ENCODE data around the gene ZNF664.

Gene ZNF664

GRCh38 chr12:124034297-124034696 lies 61.3 kb downstream of the ZNF664 start:
- H3K4me3 ChIP-seq = no peak overlapping the region
- intact Hi-C loops (cut with DNase I; ENCODE audit: low total_unique reads) = loop anchor here (2.0 kb wide), 1 partner anchor 287 kb away; no protein-coding TSS in a partner anchor
- TF ChIP-seq CTCF (IDR thresholded peaks at IDR 0.05) = no peak
- no peaks in the 10 kb centered on the region for H3K27me3 ChIP-seq
- no peak overlapping the region for H3K27ac ChIP-seq
- no peaks in the 10 kb centered on the region for H3K36me3 ChIP-seq
- H3K4me1 ChIP-seq = peaks cover 0 to 16% (median 4%) of the 10 kb centered on the region in 4 donors
- DNase-seq = no peak
- H3K9me3 ChIP-seq = no peaks in the 10 kb centered on the region

- no peak for DNase-seq
- intact Hi-C loops (cut with DNase I; ENCODE audit: low total_unique reads) = loop anchor here (2.0 kb wide), 1 partner anchor 286 kb away; no protein-coding TSS in a partner anchor
Measured at GRCh38 chr12:124035163-124035562, 62.1 kb downstream of the ZNF664 start.

GRCh38 chr12:124036171-124036598 lies 63.2 kb downstream of the ZNF664 start:
- no peak overlapping the region for H3K4me3 ChIP-seq
- DNase-seq = no peak
- H3K27ac ChIP-seq = no peak overlapping the region
- no peaks in the 10 kb centered on the region for H3K9me3 ChIP-seq
- TF ChIP-seq CTCF (IDR thresholded peaks at IDR 0.05) = no peak
- intact Hi-C loops (cut with DNase I; ENCODE audit: low total_unique reads) = loop anchor here (2.0 kb wide), 1 partner anchor 735 kb away; no protein-coding TSS in a partner anchor
- no peaks in the 10 kb centered on the region for H3K36me3 ChIP-seq
- H3K27me3 ChIP-seq = no peaks in the 10 kb centered on the region
- peaks cover 0 to 4% (median 0%) of the 10 kb centered on the region in 4 donors for H3K4me1 ChIP-seq

More at GRCh38 chr12:124035163-124035562, 62.1 kb downstream of the ZNF664 start:
- H3K27ac ChIP-seq = no peak overlapping the region
- peaks cover 0 to 11% (median 3%) of the 10 kb centered on the region in 4 donors for H3K4me1 ChIP-seq
- H3K4me3 ChIP-seq = no peak overlapping the region
- no peaks in the 10 kb centered on the region for H3K9me3 ChIP-seq
- TF ChIP-seq CTCF (IDR thresholded peaks at IDR 0.05) = no peak
- H3K36me3 ChIP-seq = no peaks in the 10 kb centered on the region
- H3K27me3 ChIP-seq = no peaks in the 10 kb centered on the region

- peaks cover 0 to 4% (median 0%) of the 10 kb centered on the region in 4 donors for H3K4me1 ChIP-seq
- no peaks in the 10 kb centered on the region for H3K9me3 ChIP-seq
- TF ChIP-seq CTCF (IDR thresholded peaks at IDR 0.05) = peak; percentile 90 to 92
- no peak overlapping the region for H3K4me3 ChIP-seq
- no peaks in the 10 kb centered on the region for H3K36me3 ChIP-seq
- no peak for DNase-seq
- H3K27me3 ChIP-seq = no peaks in the 10 kb centered on the region
- intact Hi-C loops (cut with DNase I; ENCODE audit: low total_unique reads) = loop anchor here (2.0 kb wide), 1 partner anchor 734 kb away; no protein-coding TSS in a partner anchor
- H3K27ac ChIP-seq = no peak overlapping the region
Measured at GRCh38 chr12:124036657-124037109, 63.7 kb downstream of the ZNF664 start.

GRCh38 chr12:124037331-124037730 lies 64.3 kb downstream of the ZNF664 start:
- H3K9me3 ChIP-seq = no peaks in the 10 kb centered on the region
- H3K27me3 ChIP-seq = no peaks in the 10 kb centered on the region
- intact Hi-C loops (cut with DNase I; ENCODE audit: low total_unique reads) = loop anchor here (2.0 kb wide), 1 partner anchor 733 kb away; no protein-coding TSS in a partner anchor
- H3K27ac ChIP-seq = no peak overlapping the region
- TF ChIP-seq CTCF (IDR thresholded peaks at IDR 0.05) = no peak
- peaks cover 0 to 4% (median 0%) of the 10 kb centered on the region in 4 donors for H3K4me1 ChIP-seq
- no peaks in the 10 kb centered on the region for H3K36me3 ChIP-seq
- H3K4me3 ChIP-seq = no peak overlapping the region
- DNase-seq = no peak

Data from tibial artery (tissue), 4 donors.